ENCODE results near the gene XAGE1A.
"Not testable (repeated sequence)": the region's sequence is repeated elsewhere in the genome, so short reads cannot be mapped to it uniquely, and the experiment has no call there.

XAGE1A gene

DNA sequence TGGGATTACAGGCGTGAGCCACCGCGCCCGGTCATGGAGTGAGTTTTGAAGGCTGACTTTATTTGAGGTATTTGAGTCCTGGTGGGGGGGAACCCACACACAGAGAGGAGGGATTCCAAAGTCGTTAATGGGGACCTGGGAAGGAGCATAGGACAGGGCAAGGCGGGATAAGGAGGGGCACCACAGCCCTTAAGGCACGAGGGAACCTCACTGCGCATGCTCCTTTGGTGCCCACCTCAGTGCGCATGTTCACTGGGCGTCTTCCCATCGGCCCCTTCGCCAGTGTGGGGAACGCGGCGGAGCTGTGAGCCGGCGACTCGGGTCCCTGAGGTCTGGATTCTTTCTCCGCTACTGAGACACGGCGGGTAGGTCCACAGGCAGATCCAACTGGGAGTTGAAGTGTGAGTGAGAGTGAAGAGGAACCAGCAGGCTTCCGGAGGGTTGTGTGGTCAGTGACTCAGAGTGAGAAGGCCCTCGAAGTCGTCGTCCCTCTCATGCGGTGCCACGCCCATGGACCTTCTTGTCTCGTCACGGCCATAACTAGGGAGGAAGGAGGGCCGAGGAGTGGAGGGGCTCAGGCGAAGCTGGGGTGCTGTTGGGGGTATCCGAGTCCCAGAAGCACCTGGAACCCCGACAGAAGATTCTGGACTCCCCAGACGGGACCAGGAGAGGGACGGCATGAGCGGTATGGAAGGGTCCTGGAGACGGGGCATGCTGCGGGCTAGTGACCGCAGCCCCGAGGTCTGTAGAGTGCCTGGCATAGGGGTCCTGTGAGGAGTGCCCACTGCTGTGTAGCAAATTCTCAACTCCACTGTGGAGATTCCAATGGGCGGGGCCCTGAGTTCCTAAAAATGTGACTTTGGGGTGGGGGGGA, at the start of gene XAGE1A:
TSS of gene XAGE1A (plus strand) at position 264 of the 874 bp plus-strand sequence. CDS start 1,554 bp downstream, outside the sequence.
- DNase-seq (ENCODE audit: low spot score) = not testable (repeated sequence)

DNA sequence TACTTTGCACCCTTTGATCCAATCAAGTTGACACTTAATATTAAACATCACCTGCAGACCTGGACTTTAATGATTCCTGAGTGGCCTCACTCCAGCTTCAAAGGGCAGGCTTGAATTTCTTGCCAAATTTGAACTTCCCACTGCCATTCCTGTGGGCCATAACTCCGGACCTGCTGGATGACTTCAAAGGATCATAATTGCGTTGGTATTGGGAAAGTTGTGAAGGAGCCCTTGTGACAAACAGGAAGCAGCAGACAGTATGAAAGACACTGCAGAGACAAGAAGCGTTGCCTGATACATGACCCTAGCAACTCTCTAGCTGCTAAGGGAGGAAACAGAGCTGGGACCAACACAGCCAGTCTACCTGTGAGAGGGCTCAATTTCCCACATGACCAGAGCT, 43.6 kb upstream of the XAGE1A start:
- not testable (repeated sequence) for DNase-seq (ENCODE audit: low spot score)

DNA sequence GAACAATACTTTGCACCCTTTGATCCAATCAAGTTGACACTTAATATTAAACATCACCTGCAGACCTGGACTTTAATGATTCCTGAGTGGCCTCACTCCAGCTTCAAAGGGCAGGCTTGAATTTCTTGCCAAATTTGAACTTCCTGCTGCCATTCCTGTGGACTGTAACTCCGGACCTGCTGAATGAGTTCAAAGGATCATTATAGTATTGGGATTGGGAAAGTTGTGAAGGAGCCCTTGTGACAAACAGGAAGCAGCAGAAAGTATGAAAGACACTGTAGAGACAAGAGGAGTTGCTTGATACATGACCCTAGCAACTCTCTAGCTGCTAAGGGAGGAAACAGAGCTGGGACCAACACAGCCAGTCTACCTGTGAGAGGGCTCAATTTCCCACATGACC, 24.3 kb upstream of the XAGE1A start:
- DNase-seq (ENCODE audit: low spot score) = not testable (repeated sequence)

DNA sequence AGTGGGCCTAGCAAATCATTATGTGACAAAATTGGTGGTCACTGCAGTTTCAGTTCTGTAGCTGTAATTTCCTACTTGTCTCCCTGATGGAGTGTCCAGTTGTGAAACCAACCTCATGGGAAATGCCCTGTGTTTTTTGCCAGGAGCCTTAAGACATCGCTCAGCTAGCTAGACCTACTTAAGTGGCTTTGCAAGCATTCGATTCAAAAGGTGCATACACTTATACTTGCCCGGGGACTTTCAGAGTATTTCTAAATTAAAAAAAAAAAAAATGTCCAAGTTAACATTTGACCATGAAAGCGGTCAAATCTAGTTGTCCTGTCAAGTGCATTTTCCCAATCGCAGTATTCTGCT, 788 bp downstream of the XAGE1A start:
- DNase-seq (ENCODE audit: low spot score) = not testable (repeated sequence)

DNA sequence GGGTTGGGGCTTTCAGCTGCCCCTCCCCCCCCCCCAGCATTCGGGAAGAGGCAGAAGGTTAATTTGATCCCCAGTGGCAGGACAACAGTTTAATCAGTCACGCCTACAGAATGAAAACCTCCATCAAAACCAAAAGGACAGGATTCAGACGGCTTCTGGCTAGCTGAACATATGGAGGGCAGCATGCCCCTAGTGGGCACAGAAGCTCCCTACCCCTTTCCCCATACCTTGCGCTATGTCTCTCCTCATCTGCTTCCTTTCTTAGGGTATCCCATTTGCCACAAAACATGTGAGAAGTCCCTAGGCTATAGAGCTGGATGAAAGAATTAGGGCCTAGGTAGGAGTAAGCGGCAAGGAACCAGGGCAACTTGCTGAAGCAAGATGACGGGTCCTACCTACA, 5.8 kb downstream of the XAGE1A start:
- not testable (repeated sequence) for DNase-seq (ENCODE audit: low spot score)

DNA sequence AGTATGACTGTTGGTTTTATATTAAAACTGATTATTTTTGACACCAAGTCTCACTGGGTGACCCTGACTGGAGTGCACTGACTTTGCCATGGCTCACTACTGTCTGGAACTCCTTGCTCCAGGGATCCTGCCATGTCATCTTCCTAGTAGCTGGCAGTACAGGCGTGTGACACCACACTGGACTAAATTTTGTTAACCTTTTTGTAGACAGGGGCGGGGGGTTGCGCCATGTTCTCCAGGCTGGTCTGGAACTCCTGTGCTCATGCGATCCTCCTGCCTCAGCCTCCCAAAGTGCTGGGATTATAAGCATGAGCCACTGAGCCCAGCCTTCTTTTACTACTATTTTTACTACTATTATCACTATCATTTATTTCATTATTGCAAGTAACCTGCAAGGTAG, 8.9 kb downstream of the XAGE1A start:
- DNase-seq (ENCODE audit: low spot score) = no peak

GRCh38 chrX:52507331-52507730, 11.7 kb downstream of the XAGE1A start:
- DNase-seq (ENCODE audit: low spot score) = no peak

DNA sequence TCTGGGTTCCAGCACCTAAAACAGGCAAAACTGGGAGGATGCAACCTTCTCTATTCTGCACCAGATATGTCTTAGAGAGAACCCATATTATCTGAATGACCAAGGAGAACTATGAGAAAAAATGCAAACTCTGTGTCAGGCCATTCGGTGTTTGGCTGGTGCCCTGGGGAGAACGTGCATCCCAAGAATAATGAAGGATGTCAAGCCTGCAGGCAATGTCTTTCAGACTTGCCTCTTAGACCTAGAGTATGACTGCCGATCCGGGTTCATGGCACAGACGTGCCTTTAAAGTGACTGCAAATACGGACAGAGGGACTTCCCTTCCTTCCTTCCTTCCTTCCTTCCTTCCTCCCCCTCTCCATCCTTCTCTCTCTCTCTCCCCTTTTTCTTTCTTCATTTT, 14.3 kb downstream of the XAGE1A start:
- DNase-seq (ENCODE audit: low spot score) = no peak

GRCh38 chrX:52511126-52511525, 15.5 kb downstream of the XAGE1A start:
- not testable (repeated sequence) for DNase-seq (ENCODE audit: low spot score)

- DNase-seq (ENCODE audit: low spot score) = not testable (repeated sequence)
These were observed 20.7 kb downstream of the XAGE1A start for GRCh38 chrX:52516110-52516986.

DNA sequence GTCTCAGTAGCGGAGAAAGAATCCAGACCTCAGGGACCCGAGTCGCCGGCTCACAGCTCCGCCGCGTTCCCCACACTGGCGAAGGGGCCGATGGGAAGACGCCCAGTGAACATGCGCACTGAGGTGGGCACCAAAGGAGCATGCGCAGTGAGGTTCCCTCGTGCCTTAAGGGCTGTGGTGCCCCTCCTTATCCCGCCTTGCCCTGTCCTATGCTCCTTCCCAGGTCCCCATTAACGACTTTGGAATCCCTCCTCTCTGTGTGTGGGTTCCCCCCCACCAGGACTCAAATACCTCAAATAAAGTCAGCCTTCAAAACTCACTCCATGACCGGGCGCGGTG, 21.3 kb downstream of the XAGE1A start, which contains the start of gene XAGE1B:
TSS of gene XAGE1B (minus strand) at position 77 of the 339 bp plus-strand sequence. CDS start 1,536 bp downstream, outside the sequence.
- not testable (repeated sequence) for DNase-seq (ENCODE audit: low spot score)

DNA sequence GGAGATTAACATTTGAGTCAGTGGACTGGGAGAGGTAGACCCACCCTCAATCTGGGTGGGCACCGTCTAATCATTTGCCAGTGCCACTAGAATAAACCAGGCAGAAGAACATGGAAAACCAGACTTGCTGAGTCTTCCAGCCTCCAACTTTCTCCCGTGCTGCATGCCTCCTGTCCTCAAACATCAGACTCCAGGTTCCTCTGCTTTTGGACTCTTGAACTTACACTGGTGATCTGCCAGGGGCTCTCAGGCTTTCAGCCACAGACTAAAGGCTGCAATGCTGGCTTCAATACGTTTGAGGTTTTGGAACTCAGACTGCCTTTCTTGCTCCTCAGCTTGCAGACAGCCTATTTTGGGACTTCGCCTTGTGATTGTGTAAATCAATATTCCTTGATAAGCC, 45.4 kb downstream of the XAGE1A start:
- not testable (repeated sequence) for DNase-seq (ENCODE audit: low spot score)

GRCh38 chrX:52542311-52542710, 46.7 kb downstream of the XAGE1A start:
- DNase-seq (ENCODE audit: low spot score) = no peak

- no peak for DNase-seq (ENCODE audit: low spot score)
These were observed 48.7 kb downstream of the XAGE1A start for GRCh38 chrX:52544147-52544840.

DNA sequence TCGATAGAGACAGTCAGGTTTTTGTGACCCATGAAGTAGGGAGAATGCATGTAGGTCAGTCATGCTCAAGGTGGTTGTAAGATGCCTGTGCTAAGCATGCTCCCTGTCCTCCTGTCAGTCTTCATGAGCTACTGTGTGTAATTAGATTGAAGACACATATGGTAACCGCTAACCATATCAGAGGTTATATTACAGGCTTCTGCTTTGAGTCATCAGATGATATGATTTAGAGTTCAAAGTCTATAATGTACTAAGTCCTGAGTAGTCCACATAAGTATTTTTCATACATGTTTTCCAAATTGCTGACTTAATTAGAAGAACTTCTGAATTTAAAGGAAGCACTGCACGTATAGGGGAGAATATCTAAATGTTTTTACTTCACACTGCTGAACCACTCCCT, 53.2 kb downstream of the XAGE1A start:
- not testable (repeated sequence) for DNase-seq (ENCODE audit: low spot score)

Data from germinal center (tissue), 1 donor.